BJ (cell line): ENCODE data around the gene EBI3. TPM values are rescaled to one million over a fixed set of nuclear protein-coding genes. Genes with fewer than 3 reads are reported as not detected.

Experiments
- CTCF ChIA-PET: fragments of 350-600 bp; formaldehyde crosslinking; extraction: SDS; loops from one replicate; lab custom pipeline; 2021; ENCODE audit warnings: antibody characterized with exemption, inconsistent platforms; lab: Yijun Ruan, JAX
- POLR2A ChIA-PET: fragments of 300-600 bp; sonication (Branson Sonifier 250); formaldehyde crosslinking; extraction: SDS; loops from one replicate; lab custom pipeline; 2021; ENCODE audit warnings: antibody characterized with exemption; lab: Charles Lee
- DNase-seq: peaks from one replicate; pipeline ENCODE4 v3.0.0-alpha.2; 2011; ENCODE audit warnings: low read depth
- H3K27me3 ChIP-seq: 2 replicates; pipeline ENCODE4 v1.6.0; 2011; ENCODE audit warnings: low read length; ENCODE audit not compliant: control insufficient read depth, insufficient read depth
- H3K36me3 ChIP-seq: 2 replicates; pipeline ENCODE4 v1.5.1; 2011; ENCODE audit warnings: low read length; ENCODE audit not compliant: control insufficient read depth, insufficient read depth
- H3K4me3 ChIP-seq: 2 replicates; pipeline ENCODE4 v1.5.1; 2011; ENCODE audit warnings: low read depth, mild to moderate bottlenecking, control low read depth, low read length
- polyA plus RNA-seq: library from polyadenylated mRNA; depleted of rRNA; stranded (reverse); fragments of >200 nt; gene quantifications from 2 replicates; pipeline ENCODE4 v1.2.3, GENCODE V29; 2011
- TF ChIP-seq, protein P1 (sequence below): IDR thresholded peaks from 2 replicates; pipeline ENCODE4 v1.5.1; 2011; ENCODE audit warnings: low read depth, mild to moderate bottlenecking, control low read depth, inconsistent platforms, low read length, moderate library complexity; ENCODE audit not compliant: insufficient read depth

The EBI3 gene
- polyA plus RNA-seq, 1 experiment = 1.2 TPM

GRCh38 chr19:4200940-4201542, 28.3 kb upstream of the EBI3 start:
- peaks cover 4% of the 10 kb centered on the region for H3K27me3 ChIP-seq

DNA sequence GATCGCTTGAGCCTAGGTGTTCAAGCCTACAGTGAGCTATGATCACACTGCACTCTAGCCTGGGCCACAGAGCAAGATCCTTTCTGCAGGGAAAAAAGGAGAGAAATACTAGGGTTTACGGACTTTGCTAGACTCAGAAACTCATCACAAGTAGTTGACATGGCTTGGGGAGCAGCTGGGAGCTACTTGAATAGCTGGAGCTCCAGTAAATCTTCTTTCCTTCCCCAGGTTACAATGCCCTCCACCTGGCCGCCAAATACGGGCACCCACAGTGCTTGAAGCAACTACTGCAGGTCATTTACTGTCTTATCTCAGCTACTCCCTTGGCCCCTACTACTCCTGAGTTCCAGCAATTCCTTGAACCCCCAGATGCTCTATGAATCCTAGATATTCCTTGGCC, 27.5 kb upstream of the EBI3 start:
- POLR2A ChIA-PET = no interaction called here

More at GRCh38 chr19:4200940-4201542, 28.3 kb upstream of the EBI3 start:
- ChIA-PET POLR2A (no interaction called here), CTCF (interaction anchor here (0.6 to 3.3 kb wide), 7 partner anchors 12 to 215 kb away, joined by 3 to 19 read pairs (median 8); partner anchors contain the start of gene EEF2)
- Histone ChIP-seq H3K4me3 (no peak overlapping the region), H3K36me3 (no peaks in the 10 kb centered on the region)
- no peak for DNase-seq
- TF ChIP-seq, protein P1, sequence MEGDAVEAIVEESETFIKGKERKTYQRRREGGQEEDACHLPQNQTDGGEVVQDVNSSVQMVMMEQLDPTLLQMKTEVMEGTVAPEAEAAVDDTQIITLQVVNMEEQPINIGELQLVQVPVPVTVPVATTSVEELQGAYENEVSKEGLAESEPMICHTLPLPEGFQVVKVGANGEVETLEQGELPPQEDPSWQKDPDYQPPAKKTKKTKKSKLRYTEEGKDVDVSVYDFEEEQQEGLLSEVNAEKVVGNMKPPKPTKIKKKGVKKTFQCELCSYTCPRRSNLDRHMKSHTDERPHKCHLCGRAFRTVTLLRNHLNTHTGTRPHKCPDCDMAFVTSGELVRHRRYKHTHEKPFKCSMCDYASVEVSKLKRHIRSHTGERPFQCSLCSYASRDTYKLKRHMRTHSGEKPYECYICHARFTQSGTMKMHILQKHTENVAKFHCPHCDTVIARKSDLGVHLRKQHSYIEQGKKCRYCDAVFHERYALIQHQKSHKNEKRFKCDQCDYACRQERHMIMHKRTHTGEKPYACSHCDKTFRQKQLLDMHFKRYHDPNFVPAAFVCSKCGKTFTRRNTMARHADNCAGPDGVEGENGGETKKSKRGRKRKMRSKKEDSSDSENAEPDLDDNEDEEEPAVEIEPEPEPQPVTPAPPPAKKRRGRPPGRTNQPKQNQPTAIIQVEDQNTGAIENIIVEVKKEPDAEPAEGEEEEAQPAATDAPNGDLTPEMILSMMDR = no peak

DNA sequence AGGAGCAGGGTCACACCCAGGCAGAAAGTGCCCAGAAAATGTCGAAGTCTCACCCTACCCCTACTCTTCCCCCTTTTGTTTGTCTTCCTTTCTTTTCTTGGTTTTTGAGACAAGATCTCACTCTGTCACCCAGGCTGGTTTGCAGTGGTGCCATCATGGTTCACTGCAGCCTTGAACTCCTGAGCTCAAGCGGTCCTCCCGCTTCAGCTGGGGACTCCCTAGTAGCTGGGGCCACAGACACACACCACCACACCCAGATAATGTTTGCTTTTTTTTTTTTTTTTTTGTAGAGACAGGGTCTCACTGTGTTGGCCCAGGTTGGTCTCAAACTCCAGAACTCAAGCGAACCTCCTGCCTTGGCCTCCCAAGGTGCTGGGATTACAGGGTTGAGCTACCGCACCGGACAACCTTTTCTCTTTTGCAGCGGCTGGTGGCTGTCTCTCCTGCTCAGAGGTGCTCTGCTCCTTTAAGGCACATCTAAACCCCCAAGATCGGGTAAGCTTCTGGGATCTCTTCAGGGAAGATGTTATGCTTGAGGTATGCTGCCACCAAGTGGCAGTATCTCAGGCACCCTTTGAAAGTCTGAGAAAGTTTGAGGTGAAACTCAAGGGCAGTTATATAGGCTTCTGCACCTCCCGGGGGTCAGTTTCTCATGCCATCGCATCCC, 22.4 kb upstream of the EBI3 start:
- Histone ChIP-seq H3K27me3 (no peaks in the 10 kb centered on the region), H3K36me3 (no peaks in the 10 kb centered on the region), H3K4me3 (no peak overlapping the region)
- DNase-seq = no peak
- ChIA-PET CTCF (interaction anchor here (0.6 to 1.6 kb wide), 7 partner anchors 13 to 238 kb away, joined by 3 to 4 read pairs (median 3); partner anchors contain the start of gene EEF2), POLR2A (no interaction called here)
- TF ChIP-seq, protein P1 = peak; percentile 37

More for the DNA sequence above, 27.5 kb upstream of the EBI3 start:
- DNase-seq = no peak
- Histone ChIP-seq H3K27me3 (peaks cover 4% of the 10 kb centered on the region), H3K36me3 (no peaks in the 10 kb centered on the region), H3K4me3 (no peak overlapping the region)
- CTCF ChIA-PET = interaction anchor here (1.0 to 3.3 kb wide), 8 partner anchors 11 to 216 kb away, joined by 3 to 19 read pairs (median 6); partner anchors contain the start of gene EEF2
- TF ChIP-seq, protein P1 = no peak

DNA sequence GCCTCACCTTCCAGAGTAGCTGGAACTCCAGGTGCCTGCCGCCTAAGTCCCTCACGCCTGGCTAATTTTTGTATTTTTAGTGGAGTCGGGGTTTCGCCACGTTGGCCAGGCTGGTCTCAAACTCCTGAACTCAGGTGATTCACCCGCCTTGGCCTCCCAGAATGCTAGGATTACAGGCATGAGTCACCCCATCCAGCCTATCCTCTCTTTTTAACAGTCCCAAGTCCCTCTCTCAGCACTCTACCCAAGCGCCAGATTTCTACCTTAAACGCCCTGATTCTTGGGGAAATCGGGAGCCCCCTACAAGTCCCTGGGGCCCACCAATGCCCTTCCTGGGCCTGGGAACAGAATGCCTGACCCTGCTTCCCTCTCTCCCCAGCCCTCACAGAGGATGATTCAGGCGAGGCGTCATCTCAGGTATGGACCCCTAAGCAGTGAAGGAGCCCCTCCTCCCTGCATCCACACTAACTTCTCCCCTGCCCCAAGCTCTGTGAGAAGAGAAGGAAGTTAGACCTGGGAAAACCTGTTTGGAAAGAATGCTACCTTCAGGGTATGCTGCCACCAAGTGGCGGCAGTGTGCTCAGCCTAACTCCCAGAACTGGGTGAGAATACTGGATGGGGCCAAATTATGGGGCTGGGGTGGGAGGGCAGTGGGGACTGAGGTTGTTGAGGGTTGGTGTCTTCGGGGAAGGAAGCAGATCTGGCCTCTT, 20.8 kb upstream of the EBI3 start:
- no peak for DNase-seq
- TF ChIP-seq, protein P1 = peak; percentile 58
- ChIA-PET CTCF (interaction anchor here (0.6 to 1.9 kb wide), 6 partner anchors 9 to 223 kb away, joined by 3 to 7 read pairs (median 4); partner anchors contain the start of gene EEF2), POLR2A (no interaction called here)
- Histone ChIP-seq H3K36me3 (no peaks in the 10 kb centered on the region), H3K27me3 (no peaks in the 10 kb centered on the region), H3K4me3 (no peak overlapping the region)
